Fibroblast of skin of left quadriceps (primary cell): Measurements from ENCODE around the gene PCDHGA3.
"Not testable (repeated sequence)": the region's sequence is repeated elsewhere in the genome, so short reads cannot be mapped to it uniquely, and the experiment has no call there.

Experiments
- DNase-seq, 2 experiments: peaks; one replicate each; pipeline ENCODE4 v3.0.0-alpha.2; 2013; ENCODE audit warnings: low read depth in 2 of 2

Gene PCDHGA3

DNA sequence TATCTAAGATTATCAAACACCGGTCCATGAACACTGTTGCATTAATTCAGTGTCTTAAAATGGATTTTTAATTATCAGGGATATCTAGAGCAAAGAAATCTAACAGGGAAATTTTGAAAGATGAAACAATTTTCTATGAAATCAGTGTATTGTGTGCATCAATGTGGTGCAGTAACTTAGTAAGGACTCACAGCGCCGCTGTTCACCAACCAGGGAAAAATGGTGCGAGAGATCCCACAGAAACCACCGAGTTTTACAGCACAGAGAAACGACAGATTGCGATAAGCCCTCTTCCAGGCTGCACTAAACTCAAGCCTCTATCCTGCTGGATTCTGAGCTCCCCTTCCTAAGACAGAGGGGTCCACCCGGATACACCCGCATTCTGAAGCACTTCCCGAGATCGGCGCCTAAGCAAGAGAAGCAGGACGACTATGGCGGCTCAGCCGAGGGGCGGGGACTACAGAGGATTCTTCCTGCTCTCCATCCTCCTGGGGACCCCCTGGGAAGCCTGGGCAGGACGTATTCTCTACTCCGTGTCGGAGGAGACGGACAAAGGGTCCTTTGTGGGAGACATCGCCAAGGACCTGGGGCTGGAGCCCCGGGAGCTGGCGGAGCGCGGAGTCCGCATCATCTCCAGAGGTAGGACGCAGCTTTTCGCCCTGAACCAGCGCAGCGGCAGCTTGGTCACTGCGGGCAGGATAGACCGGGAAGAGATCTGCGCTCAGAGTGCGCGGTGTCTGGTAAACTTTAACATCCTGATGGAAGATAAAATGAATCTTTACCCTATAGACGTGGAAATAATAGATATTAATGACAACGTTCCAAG is 39.1 kb downstream of the PCDHGA3 start, which contains the start of gene PCDHGA7:
Gene PCDHGA7 (plus strand): TSS at position 274 of the 826 bp plus-strand sequence. CDS start 158 bp downstream, at position 432.
- no peak for DNase-seq

DNA sequence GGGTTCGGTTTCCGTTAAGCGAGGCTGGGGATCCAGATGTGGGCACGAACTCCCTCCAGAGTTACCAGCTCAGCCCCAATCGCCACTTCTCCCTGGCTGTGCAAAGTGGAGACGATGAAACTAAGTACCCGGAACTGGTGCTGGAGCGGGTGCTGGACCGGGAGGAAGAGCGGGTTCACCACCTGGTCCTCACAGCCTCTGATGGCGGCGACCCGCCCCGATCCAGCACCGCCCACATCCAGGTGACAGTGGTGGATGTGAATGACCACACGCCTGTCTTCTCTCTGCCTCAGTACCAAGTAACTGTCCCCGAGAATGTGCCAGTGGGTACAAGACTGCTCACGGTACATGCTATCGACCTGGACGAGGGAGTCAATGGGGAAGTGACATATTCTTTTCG is 39.7 kb downstream of the PCDHGA3 start:
- DNase-seq: no peak

DNA sequence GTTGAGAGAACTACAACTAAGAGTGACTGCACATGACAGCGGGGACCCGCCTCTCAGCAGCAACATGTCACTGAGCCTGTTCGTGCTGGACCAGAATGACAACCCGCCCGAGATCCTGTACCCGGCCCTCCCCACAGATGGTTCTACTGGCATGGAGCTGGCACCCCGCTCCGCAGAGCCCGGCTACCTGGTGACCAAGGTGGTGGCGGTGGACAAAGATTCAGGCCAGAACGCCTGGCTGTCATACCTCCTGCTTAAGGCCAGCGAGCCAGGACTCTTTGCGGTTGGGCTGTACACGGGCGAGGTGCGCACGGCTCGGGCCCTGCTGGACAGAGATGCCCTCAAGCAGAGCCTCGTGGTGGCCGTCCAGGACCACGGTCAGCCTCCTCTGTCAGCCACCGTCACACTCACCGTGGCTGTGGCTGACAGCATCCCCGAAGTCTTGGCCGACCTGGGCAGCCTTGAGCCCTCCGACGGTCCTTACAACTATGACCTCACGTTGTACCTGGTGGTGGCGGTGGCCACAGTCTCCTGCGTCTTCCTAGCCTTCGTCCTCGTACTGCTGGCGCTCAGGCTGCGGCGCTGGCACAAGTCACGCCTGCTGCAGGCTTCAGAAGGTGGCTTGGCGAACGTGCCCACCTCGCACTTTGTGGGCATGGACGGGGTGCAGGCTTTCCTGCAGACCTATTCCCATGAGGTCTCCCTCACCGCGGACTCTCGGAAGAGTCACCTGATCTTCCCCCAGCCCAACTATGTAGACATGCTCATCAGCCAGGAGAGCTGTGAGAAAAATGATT is 41.0 kb downstream of the PCDHGA3 start:
- DNase-seq: no peak

DNA sequence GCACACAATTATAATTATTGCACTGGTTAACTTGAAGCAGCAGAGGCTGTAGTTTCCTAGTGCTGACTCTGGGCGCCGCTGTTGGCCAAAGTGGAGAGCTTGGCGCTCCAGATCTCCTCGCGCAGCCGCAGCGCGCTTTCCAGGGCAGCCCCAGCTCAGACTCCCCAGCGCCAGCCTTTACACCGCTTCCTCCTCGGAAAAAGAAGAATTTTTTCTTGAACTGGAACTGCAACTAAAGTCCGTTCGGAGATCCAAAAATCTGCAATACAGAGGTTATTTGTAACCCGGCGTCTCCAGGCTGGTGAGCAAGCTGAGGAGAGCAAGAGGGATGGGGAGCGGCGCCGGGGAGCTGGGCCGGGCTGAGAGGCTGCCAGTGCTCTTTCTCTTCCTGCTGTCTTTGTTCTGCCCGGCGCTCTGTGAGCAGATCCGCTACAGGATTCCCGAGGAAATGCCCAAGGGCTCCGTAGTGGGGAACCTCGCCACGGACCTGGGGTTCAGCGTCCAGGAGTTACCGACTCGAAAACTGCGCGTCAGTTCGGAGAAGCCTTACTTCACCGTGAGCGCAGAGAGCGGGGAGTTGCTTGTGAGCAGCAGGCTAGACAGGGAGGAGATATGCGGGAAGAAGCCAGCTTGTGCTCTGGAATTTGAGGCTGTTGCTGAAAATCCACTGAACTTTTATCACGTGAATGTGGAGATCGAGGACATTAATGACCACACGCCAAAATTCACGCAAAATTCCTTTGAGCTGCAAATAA is 44.1 kb downstream of the PCDHGA3 start, which contains the start of gene PCDHGB4:
Gene PCDHGB4 (plus strand): TSS at position 142 of the 755 bp plus-strand sequence. CDS start 187 bp downstream, at position 329.
- not testable (repeated sequence) for DNase-seq

DNA sequence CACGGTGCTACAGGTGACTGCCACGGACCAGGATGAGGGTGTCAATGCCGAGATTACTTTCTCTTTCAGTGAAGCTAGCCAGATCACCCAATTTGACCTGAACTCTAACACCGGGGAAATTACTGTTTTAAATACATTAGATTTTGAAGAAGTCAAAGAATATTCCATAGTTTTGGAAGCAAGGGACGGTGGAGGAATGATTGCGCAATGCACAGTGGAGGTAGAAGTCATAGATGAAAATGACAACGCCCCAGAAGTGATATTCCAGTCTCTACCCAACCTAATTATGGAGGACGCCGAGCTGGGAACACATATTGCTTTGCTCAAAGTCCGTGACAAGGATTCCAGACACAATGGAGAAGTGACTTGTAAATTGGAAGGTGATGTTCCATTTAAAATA is 45.0 kb downstream of the PCDHGA3 start:
- no peak for DNase-seq

DNA sequence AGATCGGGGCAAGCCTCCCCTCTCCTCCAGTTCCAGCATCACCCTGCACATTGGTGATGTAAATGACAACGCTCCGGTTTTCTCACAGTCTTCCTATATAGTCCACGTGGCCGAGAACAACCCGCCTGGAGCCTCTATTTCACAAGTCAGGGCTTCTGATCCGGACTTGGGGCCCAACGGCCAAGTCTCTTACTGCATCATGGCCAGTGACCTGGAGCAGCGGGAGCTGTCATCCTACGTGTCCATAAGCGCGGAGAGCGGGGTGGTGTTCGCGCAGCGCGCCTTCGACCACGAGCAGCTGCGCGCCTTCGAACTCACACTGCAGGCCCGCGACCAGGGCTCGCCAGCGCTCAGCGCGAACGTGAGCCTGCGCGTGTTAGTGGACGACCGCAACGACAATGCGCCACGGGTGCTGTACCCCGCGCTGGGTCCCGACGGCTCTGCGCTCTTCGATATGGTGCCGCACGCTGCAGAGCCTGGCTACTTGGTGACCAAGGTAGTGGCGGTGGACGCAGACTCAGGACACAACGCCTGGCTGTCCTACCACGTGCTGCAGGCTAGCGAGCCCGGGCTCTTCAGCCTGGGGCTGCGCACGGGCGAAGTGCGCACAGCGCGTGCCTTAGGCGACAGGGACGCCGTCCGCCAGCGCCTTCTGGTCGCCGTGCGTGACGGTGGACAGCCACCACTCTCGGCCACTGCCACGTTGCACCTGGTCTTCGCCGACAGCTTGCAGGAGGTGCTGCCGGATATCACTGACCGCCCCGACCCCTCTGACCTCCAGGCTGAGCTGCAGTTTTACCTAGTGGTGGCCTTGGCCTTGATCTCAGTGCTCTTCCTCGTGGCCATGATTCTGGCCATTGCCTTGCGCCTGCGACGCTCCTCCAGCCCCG is 45.8 kb downstream of the PCDHGA3 start:
- no peak for DNase-seq

DNA sequence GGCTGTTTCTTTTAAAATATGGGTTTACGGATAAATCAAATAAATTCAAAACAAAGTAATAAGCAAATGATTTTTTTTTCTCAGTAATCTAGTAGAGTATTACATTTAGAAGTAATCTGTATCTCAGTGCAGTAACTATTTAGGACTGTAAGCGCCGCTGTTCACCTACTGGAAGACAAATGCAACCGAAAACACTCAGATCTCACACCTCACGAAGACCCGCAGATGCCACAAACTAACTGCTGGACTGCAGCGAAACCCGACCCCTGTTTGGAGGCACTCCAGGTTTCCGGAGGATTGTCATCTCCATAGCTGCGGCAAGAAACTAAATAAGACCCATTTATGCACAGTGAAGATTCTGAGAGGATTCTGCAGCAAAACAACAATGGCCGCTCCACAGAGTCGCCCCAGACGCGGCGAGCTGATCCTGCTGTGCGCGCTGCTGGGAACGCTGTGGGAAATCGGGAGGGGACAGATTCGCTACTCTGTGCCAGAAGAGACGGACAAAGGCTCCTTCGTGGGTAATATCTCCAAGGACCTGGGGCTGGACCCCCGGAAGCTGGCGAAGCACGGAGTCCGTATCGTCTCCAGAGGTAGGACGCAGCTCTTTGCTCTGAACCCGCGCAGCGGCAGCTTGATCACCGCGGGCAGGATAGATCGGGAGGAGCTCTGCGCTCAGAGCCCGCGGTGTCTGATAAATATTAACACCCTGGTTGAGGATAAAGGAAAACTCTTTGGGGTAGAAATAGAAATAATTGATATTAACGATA is 49.0 kb downstream of the PCDHGA3 start, which contains the start of gene PCDHGA8:
Gene PCDHGA8 (plus strand): TSS at position 205 of the 770 bp plus-strand sequence. CDS start 181 bp downstream, at position 386.
- no peak for DNase-seq

DNA sequence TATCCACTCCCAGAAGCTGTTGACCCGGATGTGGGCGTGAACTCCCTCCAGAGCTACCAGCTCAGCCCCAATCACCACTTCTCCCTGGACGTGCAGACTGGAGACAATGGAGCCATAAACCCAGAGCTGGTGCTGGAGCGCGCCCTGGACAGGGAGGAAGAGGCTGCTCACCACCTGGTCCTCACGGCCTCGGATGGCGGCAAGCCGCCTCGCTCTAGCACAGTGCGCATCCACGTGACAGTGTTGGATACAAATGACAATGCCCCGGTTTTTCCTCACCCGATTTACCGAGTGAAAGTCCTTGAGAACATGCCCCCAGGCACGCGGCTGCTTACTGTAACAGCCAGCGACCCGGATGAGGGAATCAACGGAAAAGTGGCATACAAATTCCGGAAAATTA is 49.6 kb downstream of the PCDHGA3 start:
- no peak for DNase-seq

DNA sequence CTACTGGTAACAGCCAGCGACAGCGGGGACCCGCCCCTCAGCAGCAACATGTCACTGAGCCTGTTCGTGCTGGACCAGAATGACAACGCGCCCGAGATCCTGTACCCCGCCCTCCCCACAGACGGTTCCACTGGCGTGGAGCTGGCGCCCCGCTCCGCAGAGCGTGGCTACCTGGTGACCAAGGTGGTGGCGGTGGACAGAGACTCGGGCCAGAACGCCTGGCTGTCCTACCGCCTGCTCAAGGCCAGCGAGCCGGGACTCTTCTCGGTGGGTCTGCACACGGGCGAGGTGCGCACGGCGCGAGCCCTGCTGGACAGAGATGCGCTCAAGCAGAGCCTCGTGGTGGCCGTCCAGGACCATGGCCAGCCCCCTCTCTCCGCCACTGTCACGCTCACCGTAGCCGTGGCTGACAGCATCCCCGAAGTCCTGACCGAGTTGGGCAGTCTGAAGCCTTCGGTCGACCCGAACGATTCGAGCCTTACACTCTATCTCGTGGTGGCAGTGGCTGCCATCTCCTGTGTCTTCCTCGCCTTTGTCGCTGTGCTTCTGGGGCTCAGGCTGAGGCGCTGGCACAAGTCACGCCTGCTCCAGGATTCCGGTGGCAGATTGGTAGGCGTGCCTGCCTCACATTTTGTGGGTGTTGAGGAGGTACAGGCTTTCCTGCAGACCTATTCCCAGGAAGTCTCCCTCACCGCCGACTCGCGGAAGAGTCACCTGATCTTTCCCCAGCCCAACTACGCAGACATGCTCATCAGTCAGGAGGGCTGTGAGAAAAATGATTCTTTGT is 51.0 kb downstream of the PCDHGA3 start:
- not testable (repeated sequence) for DNase-seq
